ENCODE results near the gene SNX18. TPM values are rescaled to one million over a fixed set of nuclear protein-coding genes. Genes with fewer than 3 reads are reported as not detected.
A peak's percentile ranks its signal among the peaks of the same experiment; 100 is the strongest.

The SNX18 gene
- total and polyA plus RNA-seq, 12 donors: 4.0 to 89.4 (median 33.7) TPM

- intact Hi-C loops (cut with DNase I): no loop called here
- DNase-seq: peak in 2 of 7 donors; percentile 24 to 30
- Histone ChIP-seq H3K9me3 (replicated peaks in 1 of 3) (no peaks in the 10 kb centered on the region), H3K4me1 (replicated peaks in 1 of 2) (peaks cover 8 to 11% of the 10 kb centered on the region in 2 donors), H3K4me3 (no peak overlapping the region), H3K27ac (no peak overlapping the region), H3K36me3 (replicated peaks in 1 of 2) (no peaks in the 10 kb centered on the region), H3K27me3 (no peaks in the 10 kb centered on the region)
- TF ChIP-seq POLR2A (IDR thresholded peaks at IDR 0.05): no peak
- no peak for TF ChIP-seq CTCF (IDR thresholded peaks at IDR 0.05)
- 33 to 45% (median 44%) methylated on average over 1 of the region's 1 CpG for WGBS, 4 donors
Observed at GRCh38 chr5:54470677-54471076, 46.9 kb upstream of the SNX18 start.

GRCh38 chr5:54471398-54471797 is 46.2 kb upstream of the SNX18 start:
- intact Hi-C loops (cut with DNase I): no loop called here
- no peak for TF ChIP-seq CTCF (IDR thresholded peaks at IDR 0.05)
- TF ChIP-seq POLR2A (IDR thresholded peaks at IDR 0.05): no peak
- no peaks in the 10 kb centered on the region for H3K9me3 ChIP-seq (replicated peaks in 1 of 3)
- no peaks in the 10 kb centered on the region for H3K36me3 ChIP-seq (replicated peaks in 1 of 2)
- WGBS, 4 donors: 57 to 62% (median 59%) methylated on average over 3 of the region's 3 CpGs
- no peak overlapping the region for H3K27ac ChIP-seq
- H3K27me3 ChIP-seq: no peaks in the 10 kb centered on the region
- H3K4me3 ChIP-seq: no peak overlapping the region
- DNase-seq: no peak
- H3K4me1 ChIP-seq (replicated peaks in 1 of 2): peaks cover 8 to 11% of the 10 kb centered on the region in 2 donors

- 65 to 74% (median 68%) methylated on average over 2 of the region's 2 CpGs for WGBS, 4 donors
- intact Hi-C loops (cut with DNase I): no loop called here
- TF ChIP-seq POLR2A (IDR thresholded peaks at IDR 0.05): no peak
- TF ChIP-seq CTCF (IDR thresholded peaks at IDR 0.05): no peak
- H3K27me3 ChIP-seq: no peaks in the 10 kb centered on the region
- no peak overlapping the region for H3K4me3 ChIP-seq
- no peak for DNase-seq
- no peak overlapping the region for H3K27ac ChIP-seq
- no peaks in the 10 kb centered on the region for H3K9me3 ChIP-seq (replicated peaks in 1 of 3)
- no peaks in the 10 kb centered on the region for H3K36me3 ChIP-seq (replicated peaks in 1 of 2)
- H3K4me1 ChIP-seq (replicated peaks in 1 of 2): no peaks in the 10 kb centered on the region
Observed at GRCh38 chr5:54476682-54477081, 40.9 kb upstream of the SNX18 start.

- H3K4me1 ChIP-seq (replicated peaks in 1 of 2): no peaks in the 10 kb centered on the region
- TF ChIP-seq CTCF (IDR thresholded peaks at IDR 0.05) (no peak), POLR2A (IDR thresholded peaks at IDR 0.05) (no peak)
- H3K27ac ChIP-seq: no peak overlapping the region
- WGBS, 4 donors: 89 to 95% (median 93%) methylated on average over 1 of the region's 1 CpG
- no peaks in the 10 kb centered on the region for H3K27me3 ChIP-seq
- no peak overlapping the region for H3K4me3 ChIP-seq
- H3K36me3 ChIP-seq (replicated peaks in 1 of 2): no peaks in the 10 kb centered on the region
- no peaks in the 10 kb centered on the region for H3K9me3 ChIP-seq (replicated peaks in 1 of 3)
- DNase-seq: no peak
- intact Hi-C loops (cut with DNase I): no loop called here
Observed at GRCh38 chr5:54477941-54478478, 39.5 kb upstream of the SNX18 start.
